Fibroblast of villous mesenchyme (primary cell): Measurements from ENCODE around the gene LRRC10. TPM values are rescaled to one million over a fixed set of nuclear protein-coding genes. Genes with fewer than 3 reads are reported as not detected.

ENCODE experiments used
- DNase-seq: peaks from one replicate; pipeline ENCODE4 v3.0.0-alpha.2; 2010; ENCODE audit warnings: low read depth
- H3K4me3 ChIP-seq: 2 replicates; pipeline ENCODE4 v1.5.1; 2011; ENCODE audit warnings: low read depth, mild to moderate bottlenecking, low read length
- small RNA-seq: library from RNA; depleted of rRNA; stranded (forward); fragments of <200 nt; gene quantifications from one replicate; pipeline ENCODE3, GENCODE V24; 2012
- total RNA-seq: library from RNA; depleted of rRNA; stranded (reverse); fragments of >200 nt; gene quantifications from 2 replicates; pipeline ENCODE4 v1.2.3, GENCODE V29; 2012
- TF ChIP-seq, protein P1 (sequence below): IDR thresholded peaks from 2 replicates; pipeline ENCODE4 v1.5.1; 2012; ENCODE audit warnings: low read depth, mild to moderate bottlenecking, low read length; ENCODE audit not compliant: insufficient read depth

LRRC10 gene
- total RNA-seq, 1 donor: not detected

DNA sequence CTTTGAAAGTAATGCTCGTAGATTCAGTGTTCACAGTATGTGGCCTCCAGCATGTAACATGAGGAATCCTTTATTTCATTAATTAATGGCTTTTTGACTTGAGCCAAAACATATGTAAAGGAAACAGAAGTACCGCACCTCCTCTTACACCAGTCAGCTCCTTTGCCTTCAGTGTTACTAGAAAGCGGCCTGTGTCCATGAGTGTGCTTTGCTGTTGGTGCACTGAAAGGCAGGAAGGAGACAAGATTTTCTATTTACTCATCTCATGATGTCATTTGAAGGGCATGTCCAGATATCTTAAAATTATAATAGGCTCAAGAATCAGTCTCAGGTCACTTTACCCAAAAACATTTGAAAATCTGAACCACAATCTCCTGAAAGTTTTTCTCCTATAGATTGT lies 35.4 kb downstream of the LRRC10 start:
- no peak for DNase-seq
- TF ChIP-seq, protein P1, sequence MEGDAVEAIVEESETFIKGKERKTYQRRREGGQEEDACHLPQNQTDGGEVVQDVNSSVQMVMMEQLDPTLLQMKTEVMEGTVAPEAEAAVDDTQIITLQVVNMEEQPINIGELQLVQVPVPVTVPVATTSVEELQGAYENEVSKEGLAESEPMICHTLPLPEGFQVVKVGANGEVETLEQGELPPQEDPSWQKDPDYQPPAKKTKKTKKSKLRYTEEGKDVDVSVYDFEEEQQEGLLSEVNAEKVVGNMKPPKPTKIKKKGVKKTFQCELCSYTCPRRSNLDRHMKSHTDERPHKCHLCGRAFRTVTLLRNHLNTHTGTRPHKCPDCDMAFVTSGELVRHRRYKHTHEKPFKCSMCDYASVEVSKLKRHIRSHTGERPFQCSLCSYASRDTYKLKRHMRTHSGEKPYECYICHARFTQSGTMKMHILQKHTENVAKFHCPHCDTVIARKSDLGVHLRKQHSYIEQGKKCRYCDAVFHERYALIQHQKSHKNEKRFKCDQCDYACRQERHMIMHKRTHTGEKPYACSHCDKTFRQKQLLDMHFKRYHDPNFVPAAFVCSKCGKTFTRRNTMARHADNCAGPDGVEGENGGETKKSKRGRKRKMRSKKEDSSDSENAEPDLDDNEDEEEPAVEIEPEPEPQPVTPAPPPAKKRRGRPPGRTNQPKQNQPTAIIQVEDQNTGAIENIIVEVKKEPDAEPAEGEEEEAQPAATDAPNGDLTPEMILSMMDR: no peak

DNA sequence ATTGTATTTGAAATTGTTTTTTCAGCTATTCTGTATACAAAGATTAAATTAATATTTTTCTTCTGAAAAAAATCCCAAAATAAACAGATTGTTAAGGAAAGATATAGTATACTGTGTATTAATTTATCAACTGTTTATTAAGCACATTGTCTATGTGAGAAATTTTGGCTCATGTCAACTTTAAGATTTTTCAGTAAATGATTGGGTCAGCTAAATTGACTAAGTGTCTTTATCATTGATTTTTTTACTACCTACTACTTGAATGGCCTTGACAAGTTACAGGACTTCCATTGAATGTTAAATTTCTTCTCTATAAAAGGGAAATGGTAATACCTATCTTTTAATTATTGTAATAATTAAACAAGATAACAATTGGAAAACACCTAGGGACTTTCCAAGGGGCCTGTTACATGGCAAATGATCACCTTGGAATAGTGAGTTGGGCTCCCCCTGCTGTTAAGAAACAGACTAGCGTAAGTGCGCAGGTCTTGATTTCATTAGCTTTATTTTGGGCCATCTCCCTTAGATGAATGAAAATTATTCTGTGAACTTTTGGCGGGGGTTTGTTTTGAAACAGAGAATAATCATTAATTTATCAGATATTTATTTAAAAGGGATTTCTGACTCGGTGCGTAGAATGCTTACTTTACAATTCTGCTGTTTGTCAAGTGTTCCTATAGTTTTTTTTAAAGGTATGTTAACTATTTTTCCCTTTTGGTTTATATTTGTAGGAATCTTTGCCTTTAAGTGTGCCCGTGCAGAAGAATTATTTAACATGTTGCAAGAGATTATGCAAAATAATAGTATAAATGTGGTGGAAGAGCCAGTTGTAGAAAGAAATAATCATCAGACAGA lies 39.9 kb downstream of the LRRC10 start:
- H3K4me3 ChIP-seq: no peak overlapping the region
- TF ChIP-seq, protein P1: peak; percentile 85
- DNase-seq: peak; percentile 81

More for the DNA sequence above, 35.4 kb downstream of the LRRC10 start:
- H3K4me3 ChIP-seq: no peak overlapping the region

DNA sequence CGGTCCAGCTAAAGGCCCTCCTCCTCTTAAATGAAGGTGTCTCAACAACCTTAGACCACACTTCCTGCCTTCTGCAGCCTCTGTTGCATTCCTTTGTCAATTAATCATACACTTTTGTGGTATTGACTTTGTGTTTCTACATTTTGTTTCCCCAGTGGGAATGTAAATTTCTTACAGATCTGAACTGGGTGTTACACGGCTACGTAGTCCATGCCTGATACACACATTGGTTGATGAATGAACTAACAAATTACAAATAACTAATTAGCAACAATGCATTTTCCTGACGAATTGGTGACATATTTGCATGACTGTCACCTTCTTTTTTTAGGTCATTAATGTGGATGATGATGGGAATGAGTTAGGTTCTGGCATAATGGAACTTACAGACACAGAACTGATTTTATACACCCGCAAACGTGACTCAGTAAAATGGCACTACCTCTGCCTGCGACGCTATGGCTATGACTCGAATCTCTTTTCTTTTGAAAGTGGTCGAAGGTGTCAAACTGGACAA lies 40.6 kb downstream of the LRRC10 start:
- H3K4me3 ChIP-seq: no peak overlapping the region
- TF ChIP-seq, protein P1: no peak
- peak; percentile 66 for DNase-seq

- H3K4me3 ChIP-seq: no peak overlapping the region
- TF ChIP-seq, protein P1: no peak
- no peak for DNase-seq
Observed at GRCh38 chr12:69569236-69569635, 41.5 kb downstream of the LRRC10 start.

GRCh38 chr12:69566603-69567002 lies 44.1 kb downstream of the LRRC10 start:
- DNase-seq: no peak
- H3K4me3 ChIP-seq: no peak overlapping the region
- TF ChIP-seq, protein P1: no peak

DNA sequence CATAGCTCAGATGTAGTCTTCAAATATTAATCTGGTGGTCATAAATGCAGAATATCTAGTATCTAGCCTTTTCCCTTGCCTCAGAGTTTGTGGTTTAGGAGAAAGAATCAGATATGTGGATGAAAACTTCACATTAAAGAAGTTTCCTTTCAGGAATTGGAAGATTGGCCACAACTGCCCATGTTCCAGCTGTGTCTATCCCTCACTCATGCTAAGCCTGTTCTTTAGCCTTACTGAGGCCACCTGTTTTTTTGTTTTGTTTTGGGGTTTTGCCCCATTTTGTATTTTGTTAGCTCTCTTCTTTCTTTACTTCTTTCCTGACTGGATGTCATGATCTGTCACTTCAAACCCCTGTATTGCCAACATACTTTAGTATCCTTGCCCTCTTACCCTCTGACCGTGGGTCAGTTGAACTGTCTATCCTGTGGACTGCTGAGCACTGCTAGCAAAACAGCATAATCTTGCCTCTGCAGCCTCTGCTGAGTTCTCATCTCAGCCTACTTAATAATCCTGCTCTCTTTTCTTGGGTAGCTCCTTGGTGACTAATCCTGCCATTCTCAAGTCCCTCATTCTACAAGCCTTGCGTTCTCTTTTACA lies 47.4 kb downstream of the LRRC10 start:
- TF ChIP-seq, protein P1: no peak
- no peak for DNase-seq
- no peak overlapping the region for H3K4me3 ChIP-seq

Small RNA genes lying within 50 kb of the gene (small RNA-seq; reads per million reads assigned to genes)
- gene MIR3913-1: 0.28 reads per million

Other genes with a start within 250 kb of the LRRC10 start
- 57.3 and 70.0 TPM in 2 replicates for gene FRS2, start 140.5 kb downstream of the LRRC10 start, total RNA-seq
- 250 and 330 TPM in 2 replicates for gene CCT2, start 25.4 kb downstream of the LRRC10 start, total RNA-seq
- gene BEST3, start 88.4 kb upstream of the LRRC10 start, total RNA-seq: under 0.01 TPM in 1 of 2 replicates, not detected in the other
- 4.5 and 9.5 TPM in 2 replicates for gene RAB3IP, start 128.0 kb upstream of the LRRC10 start, total RNA-seq
- gene MYRFL, start 214.3 kb upstream of the LRRC10 start, total RNA-seq: not detected in 2 replicates